ENCODE measurements around the gene SFMBT2.

DNA sequence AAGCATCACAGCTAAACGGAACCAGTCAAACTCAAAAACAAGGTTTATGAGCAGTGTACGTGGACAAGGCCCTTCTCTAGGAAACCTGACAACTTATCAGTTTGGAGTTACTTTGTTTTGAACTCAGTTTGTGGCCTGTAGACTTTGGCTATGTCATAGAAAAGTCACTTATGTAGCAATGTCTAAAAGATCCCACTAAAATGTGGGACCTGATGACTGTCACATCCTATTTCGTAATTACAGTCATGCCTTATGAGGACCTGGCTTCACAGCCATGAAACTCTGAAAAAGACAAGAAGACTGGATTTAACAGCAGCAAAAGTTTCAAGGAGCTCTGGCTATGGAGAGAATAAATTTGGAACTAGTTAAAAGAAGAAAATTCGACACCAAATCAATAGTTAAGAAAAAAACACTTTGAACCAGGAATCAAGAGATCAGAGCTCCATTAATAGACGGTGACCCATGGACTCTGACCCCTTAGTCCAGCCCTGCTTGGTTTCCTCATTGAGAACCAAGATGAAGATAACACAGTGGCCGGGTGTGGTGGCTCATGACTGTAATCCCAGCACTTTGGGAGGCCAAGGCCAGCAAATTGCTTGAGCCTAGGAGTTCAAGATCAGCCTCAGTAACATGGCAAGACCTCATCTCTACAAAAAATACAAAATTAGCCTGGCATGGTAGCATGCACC lies 204.3 kb downstream of the SFMBT2 start:
- TF ChIP-seq GATA2 (IDR thresholded peaks at IDR 0.05; ENCODE audit: low read depth, low read length) = no peak
- no peak for TF ChIP-seq GATA3 (IDR thresholded peaks at IDR 0.05; ENCODE audit: low read depth, low read length)
